ENCODE data around the gene C1QTNF5. TPM values are rescaled to one million over a fixed set of nuclear protein-coding genes. Genes with fewer than 3 reads are reported as not detected.
A peak's percentile ranks its signal among the peaks of the same experiment; 100 is the strongest.

The C1QTNF5 gene
- total and polyA plus RNA-seq, 11 donors, result 12.9 to 47.1 (median 20.0) TPM

- TF ChIP-seq CTCF (IDR thresholded peaks at IDR 0.05) (no peak), POLR2A (IDR thresholded peaks at IDR 0.05) (no peak)
- Histone ChIP-seq H3K27ac (peak overlapping the region; percentile 35 to 100 (median 90)), H3K36me3 (no peaks in the 10 kb centered on the region), H3K9me3 (no peaks in the 10 kb centered on the region), H3K27me3 (peaks cover 0 to 34% (median 0%) of the 10 kb centered on the region in 9 donors), H3K4me1 (peaks cover 0 to 88% (median 54%) of the 10 kb centered on the region in 12 donors), H3K4me3 (no peak overlapping the region)
- 48 to 68% (median 58%) methylated on average over 10 to 11 of the region's 11 CpGs for WGBS, 4 donors
- no peak for ATAC-seq
- intact Hi-C loops (cut with DNase I), result no loop called here
- peak in 1 of 5 donors; percentile 40 for DNase-seq
Measured at GRCh38 chr11:119366690-119367620, 26.3 kb upstream of the C1QTNF5 start.

- Histone ChIP-seq H3K4me3 (peak overlapping the region in 7 of 12 donors; percentile 39 to 80 (median 64)), H3K27ac (peak overlapping the region; percentile 81 to 100 (median 94)), H3K9me3 (no peaks in the 10 kb centered on the region), H3K4me1 (peaks cover 0 to 81% (median 54%) of the 10 kb centered on the region in 12 donors), H3K36me3 (peaks cover 0 to 2% (median 0%) of the 10 kb centered on the region in 9 donors), H3K27me3 (peaks cover 0 to 34% (median 0%) of the 10 kb centered on the region in 9 donors)
- DNase-seq (peak in 2 of 5 donors; percentile 25 to 40), ATAC-seq (peak in 2 of 4 donors; percentile 6 to 11)
- TF ChIP-seq POLR2A (IDR thresholded peaks at IDR 0.05) (no peak), CTCF (IDR thresholded peaks at IDR 0.05) (no peak)
- WGBS, 4 donors, result 32 to 46% (median 40%) methylated on average over 6 of the region's 6 CpGs
- intact Hi-C loops (cut with DNase I), result no loop called here
Measured at GRCh38 chr11:119365071-119365591, 24.4 kb upstream of the C1QTNF5 start.

GRCh38 chr11:119363851-119364590 is 23.3 kb upstream of the C1QTNF5 start:
- WGBS, 4 donors, result 2 to 8% (median 4%) methylated on average over 12 to 88 of the region's 88 CpGs
- Histone ChIP-seq H3K9me3 (no peaks in the 10 kb centered on the region), H3K36me3 (peaks cover 0 to 13% (median 7%) of the 10 kb centered on the region in 9 donors), H3K4me1 (peaks cover 0 to 80% (median 56%) of the 10 kb centered on the region in 12 donors), H3K27me3 (peaks cover 0 to 34% (median 0%) of the 10 kb centered on the region in 9 donors), H3K4me3 (peak overlapping the region; percentile 16 to 80 (median 60)), H3K27ac (peak overlapping the region; percentile 81 to 100 (median 94))
- TF ChIP-seq POLR2A (IDR thresholded peaks at IDR 0.05) (peak; percentile 92 to 93), CTCF (IDR thresholded peaks at IDR 0.05) (no peak)
- intact Hi-C loops (cut with DNase I), result no loop called here
- ATAC-seq, result peak in 3 of 4 donors; percentile 25 to 63 (median 53)
- peak; percentile 67 to 84 (median 78) for DNase-seq

All from heart left ventricle (tissue), 16 donors.